ENCODE data around the gene LGALS9B.
"Not testable (repeated sequence)": the region's sequence is repeated elsewhere in the genome, so short reads cannot be mapped to it uniquely, and the experiment has no call there.

- peak; percentile 45 for TF ChIP-seq POLR2AphosphoS5 (IDR thresholded peaks at IDR 0.05)
- TF ChIP-seq CTCF (IDR thresholded peaks at IDR 0.05) = not testable (repeated sequence)
Measured at GRCh38 chr17:20475137-20475831, 7.9 kb upstream of the LGALS9B start.

Data from prostate gland (tissue), 2 donors.